Tibial nerve (tissue), 3 donors: ENCODE measurements around the gene HEPHL1.

Experiments used
- CTCF ChIP-seq, 5 experiments: fragments of 200-600 bp in 3 of 5; fragments of 450-650 bp in 2 of 5; sonication (generic) in 3 of 5; IDR thresholded peaks; one replicate each; pipeline ENCODE4 v1.5.1; 2016 to 2019; ENCODE audit warnings: antibody characterized with exemption in 5 of 5, mild to moderate bottlenecking in 3 of 5, moderate library complexity in 2 of 5
- POLR2A ChIP-seq, 2 donors: fragments of 450-650 bp; IDR thresholded peaks; one replicate each; pipeline ENCODE4 v1.6.1; 2017; ENCODE audit warnings: antibody characterized with exemption in 2 of 2, mild to moderate bottlenecking in 2 of 2, moderate library complexity in 2 of 2

- TF ChIP-seq POLR2A (IDR thresholded peaks at IDR 0.05) (no peak), CTCF (IDR thresholded peaks at IDR 0.05) (no peak)
Measured at GRCh38 chr11:94149431-94150017, 128.4 kb downstream of the HEPHL1 start.
